ENCODE measurements around the gene DZIP1L. TPM values are rescaled to one million over a fixed set of nuclear protein-coding genes. Genes with fewer than 3 reads are reported as not detected.

DZIP1L gene
- total and polyA plus RNA-seq, 9 of the 15 experiments (the other 6 are each of a cell fraction or from before 2014, with no cell fraction given), result 0.03 to 1.5 (median 0.48) TPM; not detected in 1

- no peaks in the 10 kb centered on the region for H3K79me2 ChIP-seq (ENCODE audit: control insufficient read depth, insufficient read depth, low read length)
- CTCF ChIA-PET (ENCODE audit: low intra/inter-chr PET ratio), result interaction anchor here (0.6 kb wide), 1 partner anchor 1275 kb away, joined by 3 read pairs; no protein-coding TSS in a partner anchor
- BruUV-seq (replicated peaks), result no TSS peak
- in situ Hi-C loops (cut with MboI) (no loop called here), intact Hi-C loops (cut with micrococcal nuclease) (no loop called here)
- ATAC-seq, result no peak
- no peak for FAIRE-seq
- POLR2A ChIA-PET, result interaction anchor here (0.6 kb wide), 1 partner anchor 840 kb away, joined by 3 read pairs; no protein-coding TSS in a partner anchor
- DNase-seq (ENCODE audit: extremely low read depth in 1 of 4, low spot score in 3 of 4), result no peak
- no peaks in the 10 kb centered on the region for H3K27me3 ChIP-seq (ENCODE audit: control insufficient read depth in 2 of 2, insufficient read depth in 2 of 2, low read length in 2 of 2)
- H3K27ac ChIP-seq (ENCODE audit: extremely low read depth, low read depth, low read length), result no peak overlapping the region
- H2AFZ ChIP-seq (ENCODE audit: low read depth, low read length), result no peak overlapping the region
- no peaks in the 10 kb centered on the region; a peak in 1 of 5 replicates for H3K4me1 ChIP-seq (replicated peaks in 1 of 2; ENCODE audit: control insufficient read depth in 2 of 2, insufficient read depth in 2 of 2, low read length in 2 of 2)
- H3K4me2 ChIP-seq (ENCODE audit: insufficient read depth, low read length), result no peak overlapping the region
- H4K20me1 ChIP-seq (replicated peaks; ENCODE audit: control insufficient read depth, insufficient read depth, low read length), result no peaks in the 10 kb centered on the region
- H3K9me1 ChIP-seq (ENCODE audit: control insufficient read depth, insufficient read depth, low read length), result no peaks in the 10 kb centered on the region
- WGBS (ENCODE audit: insufficient coverage, low coverage, missing lambda C conversion rate), result 3% methylated on average over 8 of the region's 10 CpGs
- H3K9me3 ChIP-seq (replicated peaks; ENCODE audit: control insufficient read depth, insufficient read depth, low read depth, low read length), result no peaks in the 10 kb centered on the region
- no peak overlapping the region for H3K9ac ChIP-seq (ENCODE audit: insufficient read depth in 1 of 2, low read depth in 2 of 2, low read length in 2 of 2)
- H3K4me3 ChIP-seq, result no peak overlapping the region
- no peaks in the 10 kb centered on the region for H3K36me3 ChIP-seq (ENCODE audit: control insufficient read depth, insufficient read depth, low read length)
- TF ChIP-seq ZNF407 (IDR thresholded peaks at IDR 0.05; ENCODE audit: low read depth), result no peak
- TF ChIP-seq ZNF280A (IDR thresholded peaks at IDR 0.05; ENCODE audit: low read depth, partially characterized antibody), result no peak
- TF ChIP-seq NFYB (IDR thresholded peaks at IDR 0.05; ENCODE audit: extremely low read depth, insufficient read length), result no peak
- TF ChIP-seq FOXA1 (IDR thresholded peaks at IDR 0.05; ENCODE audit: borderline replicate concordance), result no peak
- no peak for TF ChIP-seq MNT (conservative IDR thresholded peaks at IDR 0.05)
- TF ChIP-seq ZBTB17 (CRISPR knock-in tag; IDR thresholded peaks at IDR 0.05), result no peak
- TF ChIP-seq KDM1A (IDR thresholded peaks at IDR 0.05), result no peak
- TF ChIP-seq CHD2 (IDR thresholded peaks at IDR 0.05; ENCODE audit: low read depth, low read length), result no peak
- no peak for TF ChIP-seq GABPB2 (CRISPR knock-in tag; conservative IDR thresholded peaks at IDR 0.05)
- no peak for TF ChIP-seq MECOM (CRISPR knock-in tag; IDR thresholded peaks at IDR 0.05)
- no peak for TF ChIP-seq TCFL5 (CRISPR knock-in tag; conservative IDR thresholded peaks at IDR 0.05)
These were observed 9.4 kb upstream of the DZIP1L start for GRCh38 chr3:138124706-138125355.

All from K562 (cell line).